Mucosa of stomach (tissue), 1 donor: ENCODE measurements around the gene MCF2L.
"Not testable (repeated sequence)": the region's sequence is repeated elsewhere in the genome, so short reads cannot be mapped to it uniquely, and the experiment has no call there.

Experiments
- H3K27me3 ChIP-seq: one replicate; pipeline ENCODE4 v1.7.0; 2013; ENCODE audit warnings: mild to moderate bottlenecking, low read length; ENCODE audit not compliant: control insufficient read depth, insufficient read depth
- H3K36me3 ChIP-seq: one replicate; pipeline ENCODE4 v1.7.0; 2013; ENCODE audit warnings: low read length; ENCODE audit not compliant: control insufficient read depth, insufficient read depth
- H3K4me1 ChIP-seq: one replicate; pipeline ENCODE4 v1.7.0; 2013; ENCODE audit warnings: mild to moderate bottlenecking, low read length; ENCODE audit not compliant: control insufficient read depth, insufficient read depth
- H3K4me3 ChIP-seq: one replicate; pipeline ENCODE4 v1.7.0; 2013; ENCODE audit warnings: low read length
- H3K9ac ChIP-seq: one replicate; pipeline ENCODE4 v1.7.0; 2013; ENCODE audit warnings: mild to moderate bottlenecking, low read length, moderate library complexity
- H3K9me3 ChIP-seq: one replicate; pipeline ENCODE4 v1.7.0; 2013; ENCODE audit warnings: mild to moderate bottlenecking, low read length, moderate library complexity; ENCODE audit not compliant: control insufficient read depth
- donor health status: Pancreatic carcinoma.

Gene MCF2L

DNA sequence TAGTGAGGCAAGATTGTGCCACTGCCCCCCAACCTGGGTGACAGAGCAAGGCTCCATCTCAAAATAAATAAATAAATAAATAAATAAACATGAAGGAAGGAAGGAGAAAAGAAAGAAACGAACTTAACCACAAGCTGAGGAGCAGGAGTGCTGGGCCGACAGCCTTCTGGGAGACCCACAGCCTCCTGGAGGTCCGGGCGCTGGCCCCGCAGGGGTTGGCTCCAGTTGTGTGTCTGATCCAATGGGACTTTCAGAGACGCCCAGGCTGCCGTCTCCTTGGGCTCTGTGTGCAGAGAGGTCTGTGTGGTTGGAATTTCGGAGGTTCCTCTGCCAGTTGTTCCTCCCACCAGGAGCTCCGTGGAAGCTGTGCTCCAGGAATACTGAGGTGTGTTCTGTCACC is 36.0 kb upstream of the MCF2L start:
- Histone ChIP-seq H3K4me3 (no peak overlapping the region), H3K4me1 (peaks cover 15% of the 10 kb centered on the region), H3K36me3 (no peaks in the 10 kb centered on the region), H3K27me3 (peaks cover 9% of the 10 kb centered on the region), H3K9ac (no peak overlapping the region), H3K9me3 (no peaks in the 10 kb centered on the region)

DNA sequence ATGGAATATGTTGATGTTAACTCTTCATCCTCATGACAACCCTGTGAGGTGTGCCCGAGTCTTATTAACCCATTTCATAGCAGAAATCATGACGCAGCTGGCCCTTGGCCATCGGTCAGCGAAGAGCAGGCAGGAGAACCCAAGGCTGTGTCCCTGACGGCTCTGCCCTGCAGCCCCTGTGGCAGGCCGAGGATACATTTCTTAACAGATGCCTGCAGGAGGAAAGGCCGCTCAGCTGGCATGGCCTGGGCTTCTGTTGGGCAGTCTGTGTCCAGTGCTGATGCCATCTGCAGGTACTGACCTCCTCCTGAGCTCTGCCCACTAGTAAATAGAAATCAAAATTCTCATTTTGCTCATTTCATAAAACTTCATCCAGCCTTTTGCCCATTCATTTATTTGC is 35.4 kb upstream of the MCF2L start:
- Histone ChIP-seq H3K4me3 (no peak overlapping the region), H3K4me1 (peaks cover 14% of the 10 kb centered on the region), H3K36me3 (no peaks in the 10 kb centered on the region), H3K9me3 (no peaks in the 10 kb centered on the region), H3K9ac (no peak overlapping the region), H3K27me3 (peaks cover 9% of the 10 kb centered on the region)

DNA sequence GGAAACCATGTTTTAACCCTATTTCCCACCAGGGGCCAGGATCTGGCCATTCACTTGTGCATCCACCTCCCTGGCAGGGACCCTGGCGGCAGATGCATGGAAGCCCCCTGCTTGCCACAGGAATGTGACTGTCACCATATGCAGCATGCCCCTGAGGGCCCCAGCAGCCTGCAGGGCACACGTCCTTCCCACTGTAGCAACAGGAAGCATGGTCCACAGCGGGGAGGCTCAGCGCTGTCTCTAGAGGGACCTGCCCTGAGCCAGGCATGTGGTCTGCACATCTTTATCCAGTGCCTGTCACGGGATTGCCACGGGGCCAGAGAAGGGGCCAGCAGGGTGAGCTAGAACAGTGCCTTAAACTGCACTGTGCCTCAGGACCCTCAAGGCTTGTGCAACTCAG is 34.9 kb upstream of the MCF2L start:
- peaks cover 9% of the 10 kb centered on the region for H3K27me3 ChIP-seq

DNA sequence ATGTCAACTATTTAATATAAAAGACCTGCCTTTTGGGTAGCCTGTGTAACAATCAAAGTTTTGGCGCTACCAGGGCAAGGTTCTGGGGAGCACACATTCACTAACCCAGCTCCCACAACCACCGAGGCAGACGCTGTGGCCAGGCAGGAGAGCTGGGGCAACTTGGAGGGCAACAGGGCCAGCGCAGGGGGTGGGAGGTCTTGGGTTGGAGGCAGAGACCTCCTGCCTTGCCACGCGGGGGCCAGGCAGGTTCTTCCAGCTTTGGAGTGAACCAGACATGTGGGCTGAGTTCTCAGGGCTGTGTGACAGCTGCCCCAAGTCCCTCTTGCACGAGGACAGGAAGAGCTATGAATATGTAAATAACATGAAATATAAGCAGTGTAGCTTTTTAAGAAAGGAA is 30.3 kb upstream of the MCF2L start:
- H3K4me1 ChIP-seq, result peaks cover 7% of the 10 kb centered on the region
- no peaks in the 10 kb centered on the region for H3K36me3 ChIP-seq
- no peak overlapping the region for H3K4me3 ChIP-seq

More for the DNA sequence above, 34.9 kb upstream of the MCF2L start:
- H3K4me3 ChIP-seq, result no peak overlapping the region
- peaks cover 10% of the 10 kb centered on the region for H3K4me1 ChIP-seq
- H3K9me3 ChIP-seq, result no peaks in the 10 kb centered on the region
- no peaks in the 10 kb centered on the region for H3K36me3 ChIP-seq
- H3K9ac ChIP-seq, result no peak overlapping the region

DNA sequence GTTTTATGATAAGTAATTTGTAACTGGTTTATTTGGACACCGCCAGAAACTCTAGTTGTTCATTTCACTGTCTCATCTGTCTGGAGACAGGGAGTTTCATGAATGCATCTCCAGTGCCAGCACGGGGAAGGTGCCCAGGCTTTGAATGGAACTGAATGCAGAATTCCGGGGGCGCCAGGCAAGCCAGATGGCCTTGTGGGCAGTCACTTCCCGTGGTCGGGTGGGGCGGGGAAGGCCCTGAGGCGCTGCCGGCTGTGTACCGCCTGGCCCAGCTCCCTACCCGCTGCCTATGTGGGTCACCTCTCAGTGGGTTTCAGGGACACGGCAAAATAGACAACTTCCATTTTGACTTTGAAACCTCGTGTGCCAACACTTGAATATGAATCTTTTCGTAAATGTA is 28.8 kb upstream of the MCF2L start:
- no peaks in the 10 kb centered on the region for H3K27me3 ChIP-seq
- H3K9ac ChIP-seq, result no peak overlapping the region
- H3K4me3 ChIP-seq, result no peak overlapping the region
- no peaks in the 10 kb centered on the region for H3K36me3 ChIP-seq
- H3K4me1 ChIP-seq, result peaks cover 11% of the 10 kb centered on the region
- no peaks in the 10 kb centered on the region for H3K9me3 ChIP-seq

More for the DNA sequence above, 30.3 kb upstream of the MCF2L start:
- Histone ChIP-seq H3K27me3 (no peaks in the 10 kb centered on the region), H3K9ac (no peak overlapping the region), H3K9me3 (no peaks in the 10 kb centered on the region)

DNA sequence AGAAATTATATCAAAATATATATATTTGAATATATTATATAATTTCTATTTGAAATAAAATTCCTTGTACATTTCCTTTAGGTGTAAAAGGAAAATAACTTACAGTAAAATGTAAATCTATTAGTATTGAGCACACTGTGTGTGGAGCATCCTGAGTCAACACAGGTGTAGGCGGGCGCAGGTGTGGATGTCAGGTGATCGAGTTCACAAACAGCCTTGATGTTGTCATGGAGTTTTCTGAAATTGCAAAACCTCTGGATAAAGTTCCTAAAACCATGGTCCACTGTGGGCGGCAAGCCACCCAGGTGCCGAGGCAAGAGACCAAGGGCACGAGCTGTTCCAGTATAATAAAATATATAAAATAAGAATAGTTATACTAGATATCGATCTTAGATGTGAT is 27.7 kb upstream of the MCF2L start:
- Histone ChIP-seq H3K27me3 (no peaks in the 10 kb centered on the region), H3K4me3 (no peak overlapping the region), H3K4me1 (peaks cover 11% of the 10 kb centered on the region), H3K9ac (no peak overlapping the region), H3K9me3 (no peaks in the 10 kb centered on the region), H3K36me3 (no peaks in the 10 kb centered on the region)

DNA sequence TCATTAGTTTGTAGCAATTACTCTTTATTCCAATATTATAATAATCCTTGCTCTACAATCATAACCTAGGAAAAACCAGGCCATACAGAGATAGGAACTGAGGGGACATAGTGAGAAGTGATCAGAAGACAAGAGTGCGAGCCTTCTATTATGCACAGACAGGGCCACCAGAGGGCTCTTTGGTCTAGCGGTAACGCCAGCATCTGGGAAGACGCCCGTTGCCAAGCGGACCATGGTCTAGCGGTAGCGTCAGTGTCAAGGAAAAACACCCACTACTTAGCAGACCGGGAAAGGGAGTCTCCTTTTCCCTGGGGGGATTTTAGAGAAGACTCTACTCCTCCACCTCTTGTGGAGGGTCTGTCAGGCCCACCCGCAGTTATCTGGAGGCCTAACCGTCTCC is 27.2 kb upstream of the MCF2L start:
- H3K9ac ChIP-seq, H3K36me3 ChIP-seq, H3K4me3 ChIP-seq, H3K27me3 ChIP-seq, H3K9me3 ChIP-seq: not testable (repeated sequence)
- H3K4me1 ChIP-seq, result peaks cover 11% of the 10 kb centered on the region

DNA sequence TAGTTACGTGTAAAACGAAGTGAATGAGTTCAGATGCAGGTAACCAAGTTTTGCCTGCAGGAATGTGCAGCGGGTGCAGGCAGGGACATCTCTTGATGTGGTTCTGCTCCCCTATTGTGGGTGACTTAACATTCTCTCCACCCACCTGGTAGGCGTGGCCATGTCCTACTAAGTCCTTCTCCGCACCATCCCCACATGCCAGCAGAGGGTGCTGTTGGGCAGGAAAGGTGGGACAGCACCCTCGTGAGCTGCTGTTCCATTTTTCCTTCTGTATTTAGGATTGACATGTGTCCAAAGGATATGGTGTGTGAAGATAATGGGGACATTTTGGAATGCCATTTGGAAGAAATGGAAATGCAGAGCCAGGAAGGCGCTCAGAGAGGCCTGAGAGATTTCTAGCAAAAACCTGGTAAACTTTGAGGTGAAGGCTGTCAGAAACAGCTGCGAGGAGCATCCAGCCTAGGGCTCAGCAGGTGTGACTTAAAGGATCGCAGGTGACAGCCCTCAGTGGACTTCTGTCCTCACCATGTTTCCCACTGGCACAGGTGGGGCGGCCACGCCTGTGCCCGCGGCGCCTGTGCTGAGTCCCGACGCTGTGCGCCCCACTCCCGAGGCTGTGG is 26.2 kb upstream of the MCF2L start:
- no peaks in the 10 kb centered on the region for H3K27me3 ChIP-seq
- H3K9ac ChIP-seq, result peak overlapping the region; percentile 5
- H3K4me1 ChIP-seq, result peaks cover 11% of the 10 kb centered on the region
- H3K9me3 ChIP-seq, result no peaks in the 10 kb centered on the region
- H3K36me3 ChIP-seq, result no peaks in the 10 kb centered on the region
- H3K4me3 ChIP-seq, result peak overlapping the region; percentile 23

DNA sequence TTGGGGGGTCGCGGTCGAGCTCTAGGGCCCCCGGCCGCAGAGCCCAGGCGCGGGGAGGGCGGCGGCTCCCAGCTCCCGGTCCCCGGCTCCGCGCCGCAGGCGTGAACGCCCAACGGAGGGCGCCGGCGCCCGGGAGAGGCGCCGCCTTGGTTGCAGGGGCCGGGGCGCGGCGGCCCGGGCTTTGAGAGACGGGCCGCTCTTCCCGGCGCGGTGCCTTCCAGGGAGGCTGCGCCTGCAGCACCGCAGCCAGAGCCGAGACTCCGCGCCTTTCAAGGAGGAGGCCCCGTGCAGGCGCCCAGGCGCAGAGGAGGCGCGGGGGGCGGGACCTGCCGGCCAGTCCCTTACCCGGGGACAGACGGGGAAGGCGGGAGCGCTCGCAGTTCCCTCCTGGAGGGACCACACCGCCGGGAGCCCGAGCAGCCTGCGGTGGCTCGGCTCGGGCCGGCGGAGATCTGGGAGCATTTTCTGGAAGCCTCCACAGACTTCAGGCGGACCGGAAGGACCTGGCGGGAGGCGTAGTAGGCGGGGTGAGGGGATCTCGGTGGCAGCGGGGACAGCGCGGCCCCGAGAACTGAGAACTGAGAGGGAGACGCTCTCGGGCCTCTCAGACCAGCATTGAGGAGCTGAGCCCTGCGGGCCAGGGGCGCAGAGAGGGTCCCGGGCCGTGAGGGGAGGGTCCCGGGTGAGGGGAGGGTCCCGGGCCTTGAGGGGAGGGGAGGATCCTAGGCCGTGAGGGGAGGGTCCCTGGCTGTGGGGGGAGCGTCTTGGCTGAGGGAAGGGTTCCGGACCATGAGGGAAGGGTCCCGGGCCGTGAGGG is 25.5 kb upstream of the MCF2L start:
- H3K9ac ChIP-seq, result peak overlapping the region; percentile 55
- H3K4me3 ChIP-seq, result no peak overlapping the region
- no peaks in the 10 kb centered on the region for H3K27me3 ChIP-seq
- H3K36me3 ChIP-seq, result no peaks in the 10 kb centered on the region
- peaks cover 11% of the 10 kb centered on the region for H3K4me1 ChIP-seq
- H3K9me3 ChIP-seq, result no peaks in the 10 kb centered on the region

DNA sequence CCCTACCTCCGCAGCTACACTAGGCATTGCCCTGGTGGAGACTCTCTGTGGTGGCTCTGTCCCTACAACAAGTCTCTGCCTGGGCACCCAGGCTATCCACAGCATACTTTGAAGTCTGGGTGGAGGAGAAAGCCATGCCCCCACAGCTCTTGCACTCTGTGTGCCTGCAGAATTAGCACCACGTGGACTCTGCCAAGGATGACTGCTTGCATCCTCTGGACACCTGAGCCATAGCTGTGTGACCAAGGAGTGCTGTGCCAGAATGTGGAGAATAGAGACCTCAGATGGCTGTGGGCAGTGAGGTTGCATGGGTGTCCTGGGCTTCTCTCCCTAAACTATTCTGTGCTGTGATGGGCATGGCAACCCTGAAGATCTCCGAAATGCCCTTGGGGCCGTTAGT is 21.2 kb upstream of the MCF2L start:
- Histone ChIP-seq H3K9ac (no peak overlapping the region), H3K4me3 (no peak overlapping the region), H3K27me3 (no peaks in the 10 kb centered on the region), H3K4me1 (peaks cover 12% of the 10 kb centered on the region), H3K36me3 (no peaks in the 10 kb centered on the region), H3K9me3 (no peaks in the 10 kb centered on the region)

DNA sequence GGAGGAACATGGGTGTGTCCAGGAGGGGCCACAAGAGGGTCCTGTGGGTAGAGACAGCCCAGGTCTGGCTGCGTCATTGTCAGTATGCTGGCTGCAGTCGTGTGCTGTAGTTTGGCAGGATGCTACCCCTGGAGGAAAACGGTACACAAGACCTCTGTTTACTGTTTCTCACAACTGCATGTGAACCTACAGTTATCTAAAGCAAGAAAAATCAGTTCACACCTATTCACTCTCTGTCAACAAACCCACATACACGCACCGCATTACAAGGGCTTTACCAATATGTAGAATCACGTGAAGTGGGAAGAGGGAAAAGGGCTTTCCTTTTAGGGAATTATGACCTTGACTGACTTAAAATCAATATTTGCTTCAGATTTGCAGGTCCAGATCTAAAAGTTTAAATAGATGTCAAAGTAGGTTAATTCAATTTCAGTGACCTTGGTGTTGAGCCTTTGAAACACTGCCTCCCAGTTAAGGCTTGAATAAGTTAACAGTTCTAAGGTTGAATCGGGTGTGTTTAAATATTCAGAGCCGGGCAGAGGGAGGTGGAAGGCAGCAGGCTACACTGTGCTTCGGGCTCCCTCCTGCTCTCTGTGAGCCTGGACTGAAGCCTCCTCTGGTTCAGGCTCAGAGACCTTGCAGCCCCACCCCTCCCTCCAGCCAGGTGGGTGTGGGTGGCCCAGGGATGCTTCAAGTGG is 17.2 kb upstream of the MCF2L start:
- no peak overlapping the region for H3K4me3 ChIP-seq
- H3K9ac ChIP-seq, result no peak overlapping the region
- H3K36me3 ChIP-seq, result no peaks in the 10 kb centered on the region
- no peaks in the 10 kb centered on the region for H3K27me3 ChIP-seq
- H3K4me1 ChIP-seq, result peaks cover 10% of the 10 kb centered on the region
- no peaks in the 10 kb centered on the region for H3K9me3 ChIP-seq
